GM21526 (cell line): ENCODE measurements around the gene LNX1.
"Not testable (repeated sequence)": the region's sequence is repeated elsewhere in the genome, so short reads cannot be mapped to it uniquely, and the experiment has no call there.

Experiments used
- ATAC-seq: cut with Tn5 transposase; IDR thresholded peaks from one replicate; pipeline ENCODE4 v1.9.1; 2021; ENCODE audit warnings: moderate library complexity; ENCODE audit not compliant: unreplicated experiment, low FRiP score

Gene LNX1

DNA sequence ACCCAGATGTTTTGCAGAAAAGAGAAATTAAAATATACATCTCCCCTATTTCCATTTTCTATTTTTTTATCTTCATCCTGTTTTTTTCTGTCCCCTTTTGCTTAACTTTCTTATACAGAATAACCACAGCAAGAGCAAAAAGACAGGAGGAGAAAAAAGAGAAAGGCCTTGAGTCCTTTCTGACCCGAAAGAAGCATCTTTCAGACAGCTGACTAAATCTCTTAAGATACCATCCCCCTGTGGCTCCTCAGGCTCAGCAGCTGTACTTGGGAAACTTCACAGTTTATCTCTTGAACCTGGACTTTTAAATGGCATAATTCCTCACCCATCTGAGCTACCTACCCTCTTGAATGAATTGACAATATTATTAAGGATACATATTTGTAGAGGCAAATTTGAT is 113.7 kb downstream of the LNX1 start:
- ATAC-seq = no peak

DNA sequence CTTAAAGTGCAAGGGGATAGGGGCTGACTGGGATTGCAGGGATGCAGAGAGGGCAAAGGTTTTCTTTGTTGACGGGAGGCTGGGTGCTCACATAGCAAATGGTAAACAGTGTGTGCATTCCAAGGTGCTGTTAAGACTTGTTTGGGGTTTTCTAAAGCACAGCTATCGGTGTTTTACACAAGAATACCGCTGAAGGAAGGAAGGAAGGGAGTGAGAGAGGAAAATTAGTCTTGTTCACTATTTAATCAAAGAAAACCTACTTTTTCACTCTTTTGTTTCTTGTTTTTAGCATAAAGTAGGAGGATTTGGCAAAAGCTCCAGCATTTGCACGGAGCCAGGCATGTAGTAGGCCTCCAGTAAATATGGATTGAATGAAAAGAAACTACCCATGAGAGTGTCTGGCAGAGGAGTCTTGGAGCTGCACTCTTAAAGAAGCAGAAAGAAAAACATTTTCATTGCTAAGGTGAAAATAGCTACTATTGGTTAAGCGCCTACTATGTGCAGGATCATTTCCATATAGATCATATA is 114.2 kb downstream of the LNX1 start:
- no peak for ATAC-seq

DNA sequence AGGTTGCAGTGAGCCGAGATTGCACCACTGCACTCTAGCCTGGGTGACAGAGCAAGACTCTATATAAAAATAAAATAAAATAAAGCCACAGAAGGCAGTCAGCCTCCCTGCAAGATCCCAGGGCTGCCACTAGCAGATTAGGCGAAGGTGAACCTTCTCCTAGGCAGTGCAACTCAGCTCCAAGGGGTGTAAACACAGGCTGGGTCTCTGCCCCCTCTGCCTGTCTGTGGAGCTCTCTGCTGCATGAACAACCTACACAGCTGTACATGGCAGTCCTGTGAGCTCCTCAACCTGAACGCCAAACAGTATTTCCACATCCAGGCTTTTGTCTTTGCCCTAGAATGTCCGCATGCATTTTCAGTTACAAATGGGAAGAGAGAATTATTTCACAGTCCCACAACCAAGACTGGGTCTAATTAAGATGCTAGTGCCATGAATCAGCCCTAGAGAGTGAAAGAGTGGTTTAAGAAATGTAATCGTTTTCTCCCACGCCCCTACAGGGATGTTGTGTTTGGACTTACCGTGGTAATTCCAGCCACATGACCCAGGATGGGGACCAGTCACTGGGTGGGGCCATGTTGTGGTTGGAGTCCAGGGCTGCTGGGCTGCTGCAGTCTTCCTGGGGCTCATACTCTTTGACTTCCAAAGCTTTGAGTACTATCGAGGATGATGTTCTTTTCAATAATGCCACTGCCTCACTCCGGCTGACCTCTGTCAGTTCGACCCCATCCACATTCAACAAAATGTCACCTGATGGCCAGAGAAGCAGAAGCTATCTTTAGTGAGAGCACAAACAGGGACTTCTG is 114.9 kb downstream of the LNX1 start:
- no peak for ATAC-seq

DNA sequence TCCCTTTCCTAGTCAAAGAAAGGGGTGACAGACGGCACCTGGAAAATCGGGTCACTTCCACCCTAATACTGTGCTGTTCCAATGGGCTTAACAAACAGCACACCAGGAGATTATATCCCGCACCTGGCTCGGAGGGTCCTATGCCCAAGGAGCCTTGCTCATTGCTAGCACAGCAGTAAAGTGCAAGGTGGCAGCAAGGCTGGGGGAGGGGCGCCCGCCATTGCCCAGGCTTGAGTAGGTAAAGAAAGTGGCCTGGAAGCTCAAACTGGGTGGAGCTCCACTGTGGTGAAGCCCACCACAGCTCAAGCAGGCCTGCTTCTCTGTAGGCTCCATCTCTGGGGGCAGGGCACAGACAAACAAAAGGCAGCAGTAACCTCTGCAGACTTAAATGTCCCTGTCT is 124.7 kb downstream of the LNX1 start:
- not testable (repeated sequence) for ATAC-seq

DNA sequence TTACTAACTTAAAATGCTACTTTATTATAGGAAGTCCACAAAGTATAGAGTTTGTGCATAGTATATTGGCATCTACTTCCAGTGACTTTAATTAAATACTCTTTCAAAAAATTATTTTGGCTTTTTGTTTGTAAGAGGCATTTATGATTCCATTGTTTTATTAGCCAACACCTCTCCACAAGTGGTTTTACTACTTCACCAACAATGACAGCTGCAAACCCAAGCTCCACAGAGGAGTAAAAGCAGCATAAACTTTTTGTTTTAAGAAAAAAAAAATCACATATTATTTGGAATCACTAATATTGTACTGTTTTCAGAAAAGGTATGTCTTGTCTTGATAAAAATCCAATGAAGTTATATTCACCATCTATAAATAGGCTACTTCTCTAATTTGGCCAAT is 125.4 kb downstream of the LNX1 start:
- no peak for ATAC-seq

DNA sequence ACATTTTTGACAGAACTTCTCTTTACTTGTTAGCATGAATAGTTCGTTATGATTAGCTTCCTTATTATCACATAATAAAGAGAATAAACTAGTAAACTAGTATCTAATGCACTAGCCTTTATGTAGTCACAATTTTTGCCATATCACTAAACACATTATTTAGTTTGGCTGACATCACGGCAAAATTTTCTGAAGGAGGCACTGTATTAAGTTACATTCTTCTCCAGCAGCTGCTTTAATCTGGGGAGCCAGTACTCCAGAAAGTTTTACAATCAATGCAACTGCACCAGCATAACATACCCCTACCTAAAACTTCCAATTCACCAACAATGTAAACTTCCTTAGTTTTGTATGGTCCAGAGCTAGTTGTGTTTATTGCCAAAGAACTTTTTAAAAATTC is 126.0 kb downstream of the LNX1 start:
- no peak for ATAC-seq

DNA sequence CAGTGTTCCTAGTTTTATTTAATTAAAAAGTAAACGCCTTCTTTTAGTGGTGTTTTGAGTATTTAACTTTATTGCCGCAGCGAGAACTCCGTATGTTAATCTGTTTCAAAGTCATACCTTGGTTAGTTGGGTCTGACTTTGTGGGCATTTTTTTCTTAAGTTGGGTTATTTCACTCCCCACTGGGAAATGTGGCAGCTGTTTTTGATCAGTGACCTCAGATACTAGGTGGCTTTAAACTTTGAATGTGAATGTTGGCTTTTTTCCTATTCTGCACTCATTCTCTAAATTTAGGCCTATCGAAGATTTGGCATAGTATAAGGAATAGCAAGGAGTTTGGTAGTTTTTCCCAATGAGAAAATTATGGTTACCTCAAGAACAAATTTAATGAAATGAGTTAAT is 127.9 kb downstream of the LNX1 start:
- ATAC-seq = no peak

DNA sequence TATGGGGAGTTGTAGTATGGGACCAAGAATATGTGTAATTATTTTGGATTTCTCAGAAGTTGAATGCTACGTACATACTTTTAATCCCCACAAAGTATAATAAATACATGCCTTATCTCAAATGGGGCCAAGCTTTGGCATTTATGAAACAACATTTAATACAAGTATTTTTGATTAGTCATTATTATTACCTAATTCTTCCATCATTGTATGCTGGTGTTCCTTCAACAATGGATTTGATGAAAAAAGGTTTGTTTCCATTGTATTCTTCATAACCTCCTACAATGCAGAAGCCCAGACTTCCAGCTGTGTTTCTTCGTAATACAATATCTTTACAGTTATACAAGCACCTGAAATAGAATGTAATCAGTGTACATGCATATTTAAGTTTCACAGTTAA is 130.0 kb downstream of the LNX1 start:
- ATAC-seq = no peak

DNA sequence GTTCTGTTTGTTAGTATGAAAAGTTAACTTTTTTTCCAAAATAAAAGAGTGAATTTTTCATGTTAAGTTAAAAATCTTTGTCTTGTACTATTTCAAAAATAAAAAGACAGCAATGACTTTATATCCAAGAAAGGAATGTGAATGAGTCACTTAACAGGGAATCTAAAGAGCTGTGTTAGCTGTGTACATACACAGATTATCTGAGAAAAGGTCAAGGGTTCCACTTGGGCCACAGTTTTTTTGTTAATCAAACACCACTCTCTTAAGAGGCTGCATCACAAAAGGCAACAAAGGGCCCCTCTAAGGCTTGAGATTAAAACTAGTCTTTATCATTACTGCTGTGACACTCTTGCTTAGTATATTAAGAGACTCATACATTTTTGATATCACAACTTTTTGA is 131.7 kb downstream of the LNX1 start:
- no peak for ATAC-seq

DNA sequence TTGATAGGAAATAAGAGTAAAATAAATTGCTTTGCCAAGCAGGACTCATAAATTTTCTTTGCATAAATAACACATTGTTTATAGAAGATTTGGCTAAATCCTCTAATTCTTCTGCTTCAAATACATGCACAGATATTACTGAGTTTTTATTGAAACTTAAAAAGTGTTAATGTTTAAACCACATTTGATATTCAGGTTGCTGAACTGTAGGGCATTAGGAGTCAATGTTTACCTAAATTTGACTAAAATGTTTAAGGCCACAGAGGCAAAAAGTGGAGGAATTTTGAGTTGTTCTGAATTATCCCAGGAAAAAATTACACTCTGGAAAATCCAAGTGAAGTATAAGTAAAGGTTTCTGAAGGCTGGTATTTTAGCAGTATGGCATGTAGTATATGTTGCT is 135.1 kb downstream of the LNX1 start:
- no peak for ATAC-seq

DNA sequence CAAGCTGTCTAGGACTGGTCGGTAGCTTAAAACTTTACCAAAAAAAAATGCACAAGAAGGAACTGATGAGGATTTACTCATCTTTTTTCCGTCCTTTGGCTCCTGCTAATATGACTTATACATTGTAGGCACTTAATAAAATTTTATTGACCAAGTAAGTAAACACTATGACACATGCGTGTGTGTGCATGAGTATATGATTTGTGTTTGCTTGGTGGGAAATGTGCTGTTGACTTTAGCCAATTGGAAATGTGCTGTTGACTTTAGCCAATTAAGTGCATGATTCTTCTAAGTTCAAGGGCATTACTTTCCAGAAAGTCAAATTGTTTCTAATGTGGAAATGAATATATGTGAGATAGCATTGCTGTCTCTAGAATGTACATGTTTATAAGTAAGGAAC is 135.5 kb downstream of the LNX1 start:
- ATAC-seq = no peak

DNA sequence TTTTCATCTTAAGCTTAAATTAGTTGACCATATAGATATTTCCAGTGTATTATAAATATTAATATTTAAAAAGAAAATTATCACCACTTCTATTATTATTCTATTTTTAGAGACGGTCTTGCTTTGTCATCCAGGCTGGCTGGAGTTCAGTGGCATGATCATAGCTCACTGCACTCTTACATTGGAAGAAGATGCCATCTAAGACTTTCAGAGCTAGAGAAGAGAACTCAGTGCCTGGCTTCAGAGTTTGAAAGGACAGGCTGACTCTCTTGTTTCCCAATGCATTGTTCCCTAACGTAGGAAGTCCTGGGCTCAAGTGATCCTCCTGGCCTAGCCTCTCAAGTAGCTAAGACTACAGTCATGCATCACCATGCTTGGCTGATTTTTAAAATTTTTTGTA is 137.9 kb downstream of the LNX1 start:
- no peak for ATAC-seq

DNA sequence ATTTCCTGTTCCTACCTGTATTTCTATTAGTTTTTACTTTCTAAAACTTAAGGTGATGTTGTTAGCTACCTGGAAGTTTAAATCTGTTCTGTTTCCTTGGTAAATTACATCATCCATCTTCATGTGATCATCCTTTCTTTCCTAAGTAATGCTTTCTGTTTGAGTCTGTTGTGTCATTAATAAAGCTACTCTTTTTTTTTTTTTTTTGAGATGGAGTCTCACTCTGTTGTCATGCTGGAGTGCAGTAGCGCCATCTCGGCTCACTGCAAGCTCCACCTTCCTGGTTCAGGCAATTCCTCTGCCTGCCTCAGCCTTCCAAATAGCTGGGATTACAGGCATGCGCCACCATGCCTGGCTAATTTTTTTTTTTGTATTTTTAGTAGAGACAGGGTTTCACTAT is 140.5 kb downstream of the LNX1 start:
- no peak for ATAC-seq

DNA sequence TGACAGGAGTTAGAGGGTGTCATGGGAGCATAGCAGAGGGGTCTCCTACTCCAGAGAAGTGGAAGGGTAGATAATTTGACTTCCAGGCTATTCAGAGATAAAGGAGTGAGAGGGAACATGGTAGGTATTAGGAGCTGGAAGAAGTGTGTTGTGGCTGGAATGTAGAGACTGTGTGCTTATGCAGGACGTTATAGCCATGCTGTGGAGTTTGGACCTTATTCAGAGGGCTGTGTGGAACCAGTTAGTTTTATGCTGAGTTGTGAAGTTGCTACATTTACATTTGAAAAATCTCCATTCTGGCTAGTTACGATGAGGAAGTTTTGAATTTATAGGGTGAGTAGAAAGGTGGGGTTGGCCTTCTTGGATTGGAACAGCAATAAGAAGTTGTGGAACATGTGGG is 146.3 kb downstream of the LNX1 start:
- no peak for ATAC-seq

DNA sequence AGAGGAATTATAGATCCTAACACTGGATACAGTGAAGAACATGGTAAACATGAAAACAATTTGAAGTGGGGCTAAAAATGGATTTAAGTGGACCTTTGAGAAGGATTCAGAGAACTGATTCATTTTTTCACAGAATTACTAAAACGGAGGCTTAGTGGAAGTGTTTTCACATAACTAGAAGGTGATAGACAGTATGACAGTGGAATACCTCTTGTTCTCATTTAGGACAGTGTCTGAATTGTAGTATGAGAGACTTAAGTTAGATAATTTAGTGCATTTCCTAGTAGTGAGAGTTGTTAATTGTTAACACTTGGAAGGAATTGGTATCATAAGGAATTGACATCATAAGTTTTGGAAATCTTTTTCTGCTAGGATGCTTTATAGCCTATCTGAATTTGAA is 149.7 kb downstream of the LNX1 start:
- no peak for ATAC-seq

DNA sequence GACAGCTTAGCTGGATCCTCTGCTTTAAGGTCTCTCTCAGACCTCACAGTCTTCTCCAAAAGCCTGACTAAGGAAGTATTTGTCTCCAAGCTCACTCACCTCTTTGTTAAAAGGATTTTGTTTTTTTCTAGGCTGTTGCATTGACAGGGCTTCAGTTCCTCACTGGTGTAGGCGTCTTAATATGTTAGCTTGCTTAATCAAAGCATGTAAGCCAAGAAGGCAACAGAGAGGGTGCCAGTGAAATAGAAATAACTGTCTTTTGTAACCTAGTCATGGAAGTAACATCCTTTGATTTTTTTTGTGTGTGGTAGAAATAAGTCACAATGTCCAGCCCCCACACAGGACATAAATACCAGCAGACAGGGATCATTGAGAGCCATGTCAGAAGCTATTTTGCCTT is 155.0 kb downstream of the LNX1 start:
- no peak for ATAC-seq

DNA sequence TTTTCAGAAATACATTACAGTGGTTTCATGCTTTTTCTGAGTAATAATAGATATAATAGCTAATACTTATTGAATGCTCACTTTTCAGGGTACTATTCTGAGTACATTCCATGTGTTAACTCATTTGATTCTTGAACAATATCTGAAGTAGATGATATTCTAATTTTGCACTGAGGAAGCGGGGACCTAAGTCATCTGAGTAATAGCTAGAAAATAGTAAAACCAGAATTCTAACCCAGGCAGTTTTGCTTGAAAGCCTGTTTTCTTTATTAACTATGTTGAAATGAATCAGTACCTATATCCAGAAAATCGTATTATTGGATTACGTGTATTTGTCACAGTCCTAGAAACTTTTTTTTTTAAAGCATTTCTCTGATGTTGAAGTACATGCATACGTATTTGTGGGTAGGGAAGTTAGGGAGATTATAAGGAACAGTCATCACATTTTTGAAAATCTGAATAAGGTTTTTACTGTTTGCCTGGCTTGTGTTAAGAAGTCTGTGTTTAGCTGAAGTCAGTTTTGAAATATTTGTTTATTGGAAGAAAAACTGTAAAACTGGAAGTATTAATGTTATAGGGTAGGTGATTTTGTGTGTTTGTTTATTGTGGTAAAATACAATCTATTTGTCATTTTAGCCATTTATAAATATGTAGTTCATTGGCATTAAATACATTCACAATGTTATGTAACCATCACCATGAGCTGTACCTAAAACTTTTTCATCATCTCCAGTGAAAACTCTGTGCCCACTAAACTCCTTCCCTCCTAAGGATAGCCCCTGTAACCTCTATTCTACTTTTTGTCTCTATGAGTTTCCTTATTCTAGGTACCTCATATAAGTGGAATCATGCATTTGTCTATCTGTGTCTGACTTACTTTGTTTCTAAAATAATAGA is 158.5 kb downstream of the LNX1 start:
- no peak for ATAC-seq

DNA sequence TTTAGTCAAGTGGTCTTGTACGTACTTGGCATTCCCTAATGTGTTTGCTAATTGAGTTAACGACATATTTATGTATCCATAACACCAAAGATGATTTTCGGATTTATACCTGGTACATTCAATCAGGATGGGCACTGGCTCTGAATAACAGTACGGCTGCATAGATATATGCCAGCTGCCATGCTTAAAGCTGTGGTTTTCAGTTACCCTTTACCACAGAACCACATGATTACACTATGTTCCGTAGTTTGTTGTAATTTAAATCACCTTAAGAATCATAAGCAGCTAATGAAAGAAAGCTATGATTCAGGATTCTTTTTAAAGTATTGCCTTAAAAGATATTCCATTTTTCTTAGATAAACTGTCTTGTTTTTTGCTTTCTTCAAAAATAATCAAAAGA is 160.2 kb downstream of the LNX1 start:
- no peak for ATAC-seq

DNA sequence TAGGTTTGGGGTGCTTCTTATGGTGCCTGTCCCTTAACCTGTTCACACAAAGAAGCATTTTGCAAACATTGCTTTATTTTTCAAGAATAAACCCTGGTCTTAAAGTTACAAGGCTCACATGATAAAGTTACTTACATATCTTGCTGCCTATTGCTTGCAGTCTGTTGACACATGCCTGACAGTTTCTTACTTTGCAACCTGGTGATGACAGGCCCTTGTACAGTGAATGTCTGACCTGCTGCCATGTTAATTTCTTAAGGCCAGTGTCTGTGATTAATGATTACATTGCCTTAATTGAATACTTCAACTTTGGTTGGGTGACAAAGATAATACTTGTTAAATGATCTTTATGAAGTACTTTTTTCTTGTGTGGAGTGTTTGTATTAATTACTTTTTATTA is 163.9 kb downstream of the LNX1 start:
- ATAC-seq = no peak

DNA sequence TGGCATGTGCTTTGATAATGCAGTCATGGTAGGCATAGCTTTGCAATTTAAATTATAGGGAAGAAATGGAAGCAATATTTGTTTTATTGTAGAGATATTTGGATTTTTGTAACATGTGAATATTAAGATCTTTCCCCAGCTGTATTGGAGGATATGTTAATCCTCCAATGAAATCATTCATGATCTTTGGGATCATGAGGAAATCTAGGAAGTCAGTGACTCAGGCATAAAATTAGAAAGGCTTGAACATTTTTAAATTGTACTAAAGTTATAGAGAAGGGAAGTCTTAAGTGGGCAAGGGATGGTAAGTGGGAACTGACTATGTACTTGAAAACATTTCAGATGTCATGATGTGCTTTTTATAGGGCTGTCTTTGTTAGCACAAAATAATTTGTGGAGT is 167.0 kb downstream of the LNX1 start:
- no peak for ATAC-seq

DNA sequence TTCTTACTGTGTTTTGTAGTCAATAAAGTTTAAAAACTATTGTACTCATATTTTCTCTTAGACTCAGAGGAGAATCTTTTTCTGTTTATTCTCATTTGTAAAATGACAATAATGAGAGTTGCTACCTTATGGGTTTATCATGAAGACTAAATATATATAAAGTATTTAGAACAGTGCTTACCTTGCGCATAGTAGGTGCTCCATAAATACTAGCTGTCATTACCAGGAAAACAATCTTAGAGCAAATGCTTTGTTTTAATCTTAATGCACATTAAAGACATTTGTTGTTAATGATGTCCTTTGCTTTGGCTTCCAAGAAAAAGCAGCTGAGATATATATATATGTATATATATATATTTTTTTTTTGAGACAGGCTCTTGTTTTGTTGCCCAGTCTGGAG is 168.9 kb downstream of the LNX1 start:
- no peak for ATAC-seq

DNA sequence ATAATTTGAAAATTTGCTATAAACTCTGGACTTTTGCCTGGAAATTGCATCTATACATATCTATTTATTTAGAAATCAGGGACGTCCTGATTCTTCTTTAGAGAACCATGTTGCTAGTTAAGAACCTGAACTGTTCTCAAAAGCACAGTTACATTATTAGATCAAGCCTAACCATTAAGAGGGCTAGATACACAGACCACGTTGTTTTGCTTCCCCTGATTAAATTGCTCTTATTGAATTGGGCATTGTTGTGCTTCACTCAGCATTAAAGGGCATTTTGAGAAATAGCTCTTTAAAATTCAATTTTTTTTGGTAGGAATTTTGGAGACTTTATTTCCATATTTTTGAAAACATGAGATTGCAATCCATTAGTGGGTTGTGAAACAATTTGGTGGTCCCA is 169.5 kb downstream of the LNX1 start:
- no peak for ATAC-seq
